ENCODE results near the gene MAJIN. TPM values are rescaled to one million over a fixed set of nuclear protein-coding genes. Genes with fewer than 3 reads are reported as not detected.

The MAJIN gene
- total RNA-seq, 1 donor from 2014 or later = not detected

DNA sequence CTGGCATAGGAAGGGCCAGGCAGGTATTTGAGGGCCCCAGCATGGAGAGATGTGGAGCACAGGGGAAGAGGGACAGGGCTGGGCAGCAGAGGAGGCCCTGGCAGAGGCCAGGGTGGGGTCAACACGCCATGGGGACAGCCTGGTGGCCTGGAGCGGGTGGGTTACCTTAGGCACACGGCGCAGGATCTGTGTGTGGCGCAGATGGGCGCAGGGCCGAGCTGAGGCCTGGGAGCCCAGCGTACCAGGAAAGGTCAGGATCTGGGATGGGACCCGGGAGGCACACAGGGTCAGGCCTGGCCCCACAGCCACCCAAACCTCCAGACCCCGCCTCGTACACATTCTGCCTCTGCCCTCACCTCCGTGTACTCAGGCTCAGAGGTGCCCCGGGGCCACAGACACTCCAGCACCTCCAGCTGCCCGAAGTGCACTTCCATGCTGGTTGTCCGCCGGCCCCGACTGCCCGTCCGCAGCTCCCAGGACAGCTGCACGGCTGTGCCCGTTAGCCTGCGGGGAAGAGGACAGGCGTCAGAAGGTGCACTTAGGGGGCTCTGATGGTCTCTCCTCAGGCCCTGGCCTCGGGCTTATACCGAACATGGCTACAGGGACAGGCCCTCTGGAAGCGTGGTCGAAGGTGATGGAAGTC lies 61.3 kb downstream of the MAJIN start:
- peaks cover 4% of the 10 kb centered on the region for H3K4me1 ChIP-seq
- TF ChIP-seq POLR2AphosphoS5 (IDR thresholded peaks at IDR 0.05; ENCODE audit: insufficient read depth in 1 of 2, low read depth in 1 of 2) (no peak), POLR2A (IDR thresholded peaks at IDR 0.05) (no peak)
- H3K27me3 ChIP-seq = no peaks in the 10 kb centered on the region
- intact Hi-C loops (cut with DNase I) = loop anchor here (10.0 kb wide), 1 partner anchor 1296 kb away; the partner anchor contains the start of gene PLAAT3
- no peak overlapping the region for H3K4me3 ChIP-seq
- peaks cover 3 to 87% of the 10 kb centered on the region in 2 donors for H3K36me3 ChIP-seq
- no peak for DNase-seq (ENCODE audit: extremely low spot score in 2 of 2)
- H3K9me3 ChIP-seq = no peaks in the 10 kb centered on the region
- H3K27ac ChIP-seq = no peak overlapping the region

DNA sequence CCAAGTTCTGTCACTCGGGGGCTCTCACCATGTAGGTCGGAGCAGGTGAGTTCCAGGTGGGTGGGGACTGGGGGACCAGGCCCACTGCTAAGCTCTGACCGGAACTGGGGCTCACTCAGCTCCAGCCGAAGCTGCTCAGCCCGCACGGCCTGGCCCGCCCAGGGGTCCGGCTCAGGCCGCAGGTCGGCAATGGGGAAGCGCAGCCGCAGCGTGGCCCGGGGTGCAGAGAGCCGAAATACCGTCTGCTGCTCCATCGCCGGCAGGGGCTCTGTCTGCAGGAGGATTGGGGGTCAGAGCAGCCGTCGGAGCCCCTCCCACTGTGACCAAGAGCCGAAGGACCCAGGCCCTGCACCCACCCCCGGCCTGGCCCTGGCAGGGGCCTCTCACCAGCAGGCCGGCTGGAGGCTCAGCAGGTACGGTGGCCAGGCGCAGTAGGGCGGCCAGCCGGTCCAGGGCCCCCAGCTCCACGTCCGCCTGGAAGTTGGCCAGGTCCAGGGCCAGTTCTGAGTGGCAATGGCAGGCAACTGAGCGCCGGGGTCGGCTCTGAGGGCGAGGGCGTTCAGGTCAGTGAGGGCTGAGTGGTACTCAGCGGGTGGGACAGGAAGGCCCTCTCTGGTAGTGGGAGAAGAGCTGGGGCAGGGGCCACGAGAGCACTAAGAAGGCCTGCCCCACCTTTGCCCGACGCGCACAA lies 62.1 kb downstream of the MAJIN start:
- TF ChIP-seq CTCF (IDR thresholded peaks at IDR 0.05) (no peak), POLR2AphosphoS5 (IDR thresholded peaks at IDR 0.05; ENCODE audit: insufficient read depth in 1 of 2, low read depth in 1 of 2) (no peak)
- Histone ChIP-seq H3K4me1 (no peaks in the 10 kb centered on the region), H3K27ac (no peak overlapping the region), H3K36me3 (peaks cover 3 to 95% of the 10 kb centered on the region in 2 donors), H3K9me3 (no peaks in the 10 kb centered on the region), H3K27me3 (no peaks in the 10 kb centered on the region), H3K4me3 (no peak overlapping the region)
- no peak for DNase-seq (ENCODE audit: extremely low spot score in 2 of 2)
- intact Hi-C loops (cut with DNase I) = loop anchor here (10.0 kb wide), 1 partner anchor 1295 kb away; the partner anchor contains the start of gene PLAAT3

DNA sequence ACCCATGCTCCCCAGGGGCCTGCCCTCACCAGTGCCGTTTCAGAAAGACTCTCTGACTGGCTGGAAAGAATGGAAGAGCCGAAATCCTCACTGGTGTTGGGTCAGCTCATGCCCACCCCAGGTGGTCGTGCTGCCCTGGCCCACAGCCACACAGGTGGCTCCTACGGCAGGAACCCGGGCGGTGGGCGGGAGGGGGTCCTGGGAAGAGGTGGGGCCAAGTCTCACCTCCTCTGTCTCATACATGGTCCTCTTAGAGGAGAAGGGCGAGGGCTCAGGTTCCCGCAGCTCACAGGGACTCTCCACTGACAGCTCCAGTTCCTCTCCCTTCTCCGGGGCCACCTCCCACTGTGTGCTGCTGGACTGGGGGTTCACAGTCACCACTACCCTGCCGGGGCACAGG lies 63.1 kb downstream of the MAJIN start:
- Histone ChIP-seq H3K36me3 (peaks cover 3 to 89% of the 10 kb centered on the region in 2 donors), H3K4me1 (no peaks in the 10 kb centered on the region)
- no peak for DNase-seq (ENCODE audit: extremely low spot score in 2 of 2)

GRCh38 chr11:64906314-64906635 lies 65.6 kb downstream of the MAJIN start:
- no peaks in the 10 kb centered on the region for H3K9me3 ChIP-seq
- H3K36me3 ChIP-seq = peaks cover 3 to 88% of the 10 kb centered on the region in 2 donors
- no peaks in the 10 kb centered on the region for H3K4me1 ChIP-seq
- DNase-seq (ENCODE audit: extremely low spot score in 2 of 2) = no peak
- no peaks in the 10 kb centered on the region for H3K27me3 ChIP-seq
- H3K27ac ChIP-seq = no peak overlapping the region
- TF ChIP-seq CTCF (IDR thresholded peaks at IDR 0.05) = no peak
- no peak for TF ChIP-seq POLR2A (IDR thresholded peaks at IDR 0.05)
- TF ChIP-seq POLR2AphosphoS5 (IDR thresholded peaks at IDR 0.05; ENCODE audit: insufficient read depth in 1 of 2, low read depth in 1 of 2) = no peak
- intact Hi-C loops (cut with DNase I) = no loop called here
- H3K4me3 ChIP-seq = no peak overlapping the region

More for the DNA sequence above, 63.1 kb downstream of the MAJIN start:
- H3K27me3 ChIP-seq = no peaks in the 10 kb centered on the region
- intact Hi-C loops (cut with DNase I) = no loop called here
- no peaks in the 10 kb centered on the region for H3K9me3 ChIP-seq
- H3K27ac ChIP-seq = no peak overlapping the region
- H3K4me3 ChIP-seq = no peak overlapping the region
- TF ChIP-seq POLR2AphosphoS5 (IDR thresholded peaks at IDR 0.05; ENCODE audit: insufficient read depth in 1 of 2, low read depth in 1 of 2) (no peak), CTCF (IDR thresholded peaks at IDR 0.05) (no peak), POLR2A (IDR thresholded peaks at IDR 0.05) (no peak)

DNA sequence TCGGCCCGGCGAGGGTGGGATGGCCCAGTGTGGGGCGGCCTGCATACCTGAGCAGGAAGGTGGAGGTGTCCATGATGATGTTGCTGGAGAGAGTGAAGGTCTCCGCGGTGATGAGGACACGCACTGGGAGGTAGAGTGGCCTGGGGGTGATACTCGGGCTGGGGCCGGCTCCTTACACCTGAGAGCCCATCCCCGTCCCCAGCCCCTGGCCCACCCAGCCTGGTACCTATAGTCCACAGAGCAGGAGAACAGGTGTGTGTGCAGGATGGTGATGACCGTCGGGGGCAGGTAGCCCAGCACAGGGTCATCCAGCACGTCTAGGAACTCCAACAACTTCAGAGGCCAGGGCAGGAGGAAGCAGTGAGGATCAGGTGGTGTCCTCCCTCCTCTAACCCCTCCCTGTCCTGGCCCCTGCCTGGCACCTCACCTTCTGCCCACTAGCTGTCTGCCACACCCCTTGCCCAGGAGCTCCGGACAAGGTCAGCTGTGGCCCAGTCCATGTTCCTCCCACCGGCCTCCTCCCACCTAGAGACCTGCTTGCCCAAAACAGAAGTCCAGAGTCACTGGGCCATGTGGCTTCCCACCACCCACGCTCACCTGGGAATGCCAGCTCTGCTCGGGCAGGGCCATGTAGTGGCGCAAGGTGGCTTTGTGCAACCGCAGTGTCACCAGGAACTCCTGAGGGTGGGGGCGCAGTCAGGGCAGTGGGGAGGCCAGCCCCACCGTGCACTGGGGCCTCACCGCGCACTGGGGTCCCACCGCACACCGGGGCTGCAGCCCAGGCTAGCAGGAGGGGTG lies 66.2 kb downstream of the MAJIN start:
- no peaks in the 10 kb centered on the region for H3K9me3 ChIP-seq
- H3K27ac ChIP-seq = no peak overlapping the region
- no peak overlapping the region for H3K4me3 ChIP-seq
- no peak for TF ChIP-seq CTCF (IDR thresholded peaks at IDR 0.05)
- no peak for TF ChIP-seq POLR2A (IDR thresholded peaks at IDR 0.05)
- no peak for TF ChIP-seq POLR2AphosphoS5 (IDR thresholded peaks at IDR 0.05; ENCODE audit: insufficient read depth in 1 of 2, low read depth in 1 of 2)
- H3K36me3 ChIP-seq = peaks cover 0 to 88% of the 10 kb centered on the region in 2 donors
- no peaks in the 10 kb centered on the region for H3K4me1 ChIP-seq
- intact Hi-C loops (cut with DNase I) = no loop called here
- H3K27me3 ChIP-seq = no peaks in the 10 kb centered on the region
- no peak for DNase-seq (ENCODE audit: extremely low spot score in 2 of 2)
